Measurements from ENCODE around the gene TEAD2. TPM values are rescaled to one million over a fixed set of nuclear protein-coding genes. Genes with fewer than 3 reads are reported as not detected.

TEAD2 gene
- total and polyA plus RNA-seq, 9 of the 15 experiments (the other 6 are each of a cell fraction or from before 2014, with no cell fraction given): 1.6 to 27.0 (median 13.9) TPM

DNA sequence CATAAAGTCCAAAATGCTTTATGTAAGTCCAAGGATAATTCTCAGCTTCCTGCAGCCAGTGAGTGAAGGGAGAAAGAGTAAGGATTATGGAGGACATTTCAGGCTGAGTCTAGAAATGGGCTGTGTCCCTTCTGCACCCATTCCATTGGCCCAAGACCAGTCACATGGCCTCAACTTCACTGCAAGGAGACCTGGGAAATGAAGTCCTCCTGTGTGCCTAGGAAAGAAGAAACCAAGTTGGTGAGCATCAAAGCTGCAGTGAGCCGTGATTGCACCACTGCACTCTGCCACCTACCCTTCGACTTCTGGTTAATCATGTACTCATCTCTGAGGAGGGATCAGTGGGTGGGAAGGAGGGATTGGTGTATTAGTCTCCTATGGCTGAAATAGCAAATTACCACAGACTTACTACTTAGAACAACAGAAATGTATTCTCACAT lies 30.6 kb downstream of the TEAD2 start (continued):
- TF ChIP-seq, protein P1, sequence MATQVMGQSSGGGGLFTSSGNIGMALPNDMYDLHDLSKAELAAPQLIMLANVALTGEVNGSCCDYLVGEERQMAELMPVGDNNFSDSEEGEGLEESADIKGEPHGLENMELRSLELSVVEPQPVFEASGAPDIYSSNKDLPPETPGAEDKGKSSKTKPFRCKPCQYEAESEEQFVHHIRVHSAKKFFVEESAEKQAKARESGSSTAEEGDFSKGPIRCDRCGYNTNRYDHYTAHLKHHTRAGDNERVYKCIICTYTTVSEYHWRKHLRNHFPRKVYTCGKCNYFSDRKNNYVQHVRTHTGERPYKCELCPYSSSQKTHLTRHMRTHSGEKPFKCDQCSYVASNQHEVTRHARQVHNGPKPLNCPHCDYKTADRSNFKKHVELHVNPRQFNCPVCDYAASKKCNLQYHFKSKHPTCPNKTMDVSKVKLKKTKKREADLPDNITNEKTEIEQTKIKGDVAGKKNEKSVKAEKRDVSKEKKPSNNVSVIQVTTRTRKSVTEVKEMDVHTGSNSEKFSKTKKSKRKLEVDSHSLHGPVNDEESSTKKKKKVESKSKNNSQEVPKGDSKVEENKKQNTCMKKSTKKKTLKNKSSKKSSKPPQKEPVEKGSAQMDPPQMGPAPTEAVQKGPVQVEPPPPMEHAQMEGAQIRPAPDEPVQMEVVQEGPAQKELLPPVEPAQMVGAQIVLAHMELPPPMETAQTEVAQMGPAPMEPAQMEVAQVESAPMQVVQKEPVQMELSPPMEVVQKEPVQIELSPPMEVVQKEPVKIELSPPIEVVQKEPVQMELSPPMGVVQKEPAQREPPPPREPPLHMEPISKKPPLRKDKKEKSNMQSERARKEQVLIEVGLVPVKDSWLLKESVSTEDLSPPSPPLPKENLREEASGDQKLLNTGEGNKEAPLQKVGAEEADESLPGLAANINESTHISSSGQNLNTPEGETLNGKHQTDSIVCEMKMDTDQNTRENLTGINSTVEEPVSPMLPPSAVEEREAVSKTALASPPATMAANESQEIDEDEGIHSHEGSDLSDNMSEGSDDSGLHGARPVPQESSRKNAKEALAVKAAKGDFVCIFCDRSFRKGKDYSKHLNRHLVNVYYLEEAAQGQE (IDR thresholded peaks at IDR 0.05; ENCODE audit: borderline replicate concordance): peak; percentile 63
- TF ChIP-seq, protein P1 (CRISPR knock-in tag; IDR thresholded peaks at IDR 0.05; ENCODE audit: low read depth): no peak
- TF ChIP-seq ZNF253 (CRISPR knock-in tag; conservative IDR thresholded peaks at IDR 0.05) (no peak), RBM25 (IDR thresholded peaks at IDR 0.05; ENCODE audit: low read depth, low read length, severe bottlenecking) (no peak), NFYB (IDR thresholded peaks at IDR 0.05; ENCODE audit: extremely low read depth, insufficient read length) (peak; percentile 61), NCOA4 (IDR thresholded peaks at IDR 0.05; ENCODE audit: partially characterized antibody) (no peak), FOS (IDR thresholded peaks at IDR 0.05; ENCODE audit: extremely low read depth, insufficient read length) (peak; percentile 22), SRF (CRISPR knock-in tag; IDR thresholded peaks at IDR 0.05) (no peak), RNF2 (IDR thresholded peaks at IDR 0.05) (no peak), SIX5 (IDR thresholded peaks at IDR 0.05; ENCODE audit: borderline replicate concordance in 1 of 2, insufficient read depth in 1 of 2, low read depth in 1 of 2, low read length in 2 of 2) (peak; percentile 74 to 76), SRSF9 (IDR thresholded peaks at IDR 0.05; ENCODE audit: borderline replicate concordance, low read depth, low read length) (no peak), ZNF143 (CRISPR knock-in tag; IDR thresholded peaks at IDR 0.05) (peak; percentile 86)
- TF ChIP-seq, protein P2, sequence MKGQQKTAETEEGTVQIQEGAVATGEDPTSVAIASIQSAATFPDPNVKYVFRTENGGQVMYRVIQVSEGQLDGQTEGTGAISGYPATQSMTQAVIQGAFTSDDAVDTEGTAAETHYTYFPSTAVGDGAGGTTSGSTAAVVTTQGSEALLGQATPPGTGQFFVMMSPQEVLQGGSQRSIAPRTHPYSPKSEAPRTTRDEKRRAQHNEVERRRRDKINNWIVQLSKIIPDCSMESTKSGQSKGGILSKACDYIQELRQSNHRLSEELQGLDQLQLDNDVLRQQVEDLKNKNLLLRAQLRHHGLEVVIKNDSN (CRISPR knock-in tag; IDR thresholded peaks at IDR 0.05): peak; percentile 98
- TF ChIP-seq, protein P3, sequence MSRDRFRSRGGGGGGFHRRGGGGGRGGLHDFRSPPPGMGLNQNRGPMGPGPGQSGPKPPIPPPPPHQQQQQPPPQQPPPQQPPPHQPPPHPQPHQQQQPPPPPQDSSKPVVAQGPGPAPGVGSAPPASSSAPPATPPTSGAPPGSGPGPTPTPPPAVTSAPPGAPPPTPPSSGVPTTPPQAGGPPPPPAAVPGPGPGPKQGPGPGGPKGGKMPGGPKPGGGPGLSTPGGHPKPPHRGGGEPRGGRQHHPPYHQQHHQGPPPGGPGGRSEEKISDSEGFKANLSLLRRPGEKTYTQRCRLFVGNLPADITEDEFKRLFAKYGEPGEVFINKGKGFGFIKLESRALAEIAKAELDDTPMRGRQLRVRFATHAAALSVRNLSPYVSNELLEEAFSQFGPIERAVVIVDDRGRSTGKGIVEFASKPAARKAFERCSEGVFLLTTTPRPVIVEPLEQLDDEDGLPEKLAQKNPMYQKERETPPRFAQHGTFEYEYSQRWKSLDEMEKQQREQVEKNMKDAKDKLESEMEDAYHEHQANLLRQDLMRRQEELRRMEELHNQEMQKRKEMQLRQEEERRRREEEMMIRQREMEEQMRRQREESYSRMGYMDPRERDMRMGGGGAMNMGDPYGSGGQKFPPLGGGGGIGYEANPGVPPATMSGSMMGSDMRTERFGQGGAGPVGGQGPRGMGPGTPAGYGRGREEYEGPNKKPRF (IDR thresholded peaks at IDR 0.05; ENCODE audit: low read depth, low read length): no peak
- TF ChIP-seq, protein P4, sequence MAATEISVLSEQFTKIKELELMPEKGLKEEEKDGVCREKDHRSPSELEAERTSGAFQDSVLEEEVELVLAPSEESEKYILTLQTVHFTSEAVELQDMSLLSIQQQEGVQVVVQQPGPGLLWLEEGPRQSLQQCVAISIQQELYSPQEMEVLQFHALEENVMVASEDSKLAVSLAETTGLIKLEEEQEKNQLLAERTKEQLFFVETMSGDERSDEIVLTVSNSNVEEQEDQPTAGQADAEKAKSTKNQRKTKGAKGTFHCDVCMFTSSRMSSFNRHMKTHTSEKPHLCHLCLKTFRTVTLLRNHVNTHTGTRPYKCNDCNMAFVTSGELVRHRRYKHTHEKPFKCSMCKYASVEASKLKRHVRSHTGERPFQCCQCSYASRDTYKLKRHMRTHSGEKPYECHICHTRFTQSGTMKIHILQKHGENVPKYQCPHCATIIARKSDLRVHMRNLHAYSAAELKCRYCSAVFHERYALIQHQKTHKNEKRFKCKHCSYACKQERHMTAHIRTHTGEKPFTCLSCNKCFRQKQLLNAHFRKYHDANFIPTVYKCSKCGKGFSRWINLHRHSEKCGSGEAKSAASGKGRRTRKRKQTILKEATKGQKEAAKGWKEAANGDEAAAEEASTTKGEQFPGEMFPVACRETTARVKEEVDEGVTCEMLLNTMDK (IDR thresholded peaks at IDR 0.05; ENCODE audit: borderline replicate concordance, insufficient read depth, low read depth, low read length, poor library complexity, severe bottlenecking): no peak

Data from K562 (cell line).